Tibial nerve (tissue), 4 donors: ENCODE results near the gene PTPRC. TPM values are rescaled to one million over a fixed set of nuclear protein-coding genes. Genes with fewer than 3 reads are reported as not detected.
A peak's percentile ranks its signal among the peaks of the same experiment; 100 is the strongest.

Experiments
- DNase-seq, 2 donors: peaks; one replicate each; pipeline ENCODE4 v3.0.0-alpha.2; 2019; ENCODE audit warnings: low spot score in 2 of 2
- H3K27ac ChIP-seq, 4 donors: fragments of 200-600 bp; sonication (generic) in 3 of 4; one replicate each; pipeline ENCODE4 v1.5.1; 2017 to 2019; ENCODE audit warnings: mild to moderate bottlenecking in 1 of 4
- H3K27me3 ChIP-seq, 2 donors: fragments of 200-600 bp; sonication (generic) in 1 of 2; one replicate each; pipeline versions ENCODE4 v1.5.1 to v1.6.0; 2017 to 2019
- H3K36me3 ChIP-seq, 3 donors: fragments of 200-600 bp; sonication (generic); one replicate each; pipeline ENCODE4 v1.5.1; 2018 to 2019
- H3K4me1 ChIP-seq, 4 donors: fragments of 200-600 bp; sonication (generic) in 3 of 4; one replicate each; pipeline ENCODE4 v1.5.1; 2017 to 2019
- H3K4me3 ChIP-seq, 4 donors: fragments of 200-600 bp; sonication (generic) in 3 of 4; one replicate each; pipeline ENCODE4 v1.5.1; 2017 to 2019; ENCODE audit warnings: mild to moderate bottlenecking in 1 of 4, moderate library complexity in 1 of 4
- H3K9me3 ChIP-seq, 4 donors: fragments of 200-600 bp; sonication (generic) in 3 of 4; one replicate each; pipeline ENCODE4 v1.5.1; 2017 to 2019
- EP300 ChIP-seq, 2 donors: sonication (generic); formaldehyde crosslinking; IDR thresholded peaks; one replicate each; pipeline ENCODE4 v1.6.1; 2017; ENCODE audit warnings: antibody characterized with exemption in 2 of 2, mild to moderate bottlenecking in 1 of 2
- POLR2A ChIP-seq, 2 donors: fragments of 450-650 bp; IDR thresholded peaks; one replicate each; pipeline ENCODE4 v1.6.1; 2017; ENCODE audit warnings: antibody characterized with exemption in 2 of 2, mild to moderate bottlenecking in 2 of 2, moderate library complexity in 2 of 2
- WGBS, 2 donors: methylation state at CpG; one replicate each; pipeline ENCODE4 v1.1.5; 2018; 5-methylcytosine and 5-hydroxymethylcytosine counted together
- total RNA-seq, 4 donors: library from RNA; depleted of rRNA; stranded (reverse); fragments of >200 nt; gene quantifications; one replicate each; pipeline ENCODE4 v1.1.0, GENCODE V29; 2016
- TF ChIP-seq, protein P1 (sequence below), 5 experiments: fragments of 200-600 bp in 3 of 5; fragments of 450-650 bp in 2 of 5; sonication (generic) in 3 of 5; IDR thresholded peaks; one replicate each; pipeline ENCODE4 v1.5.1; 2016 to 2019; ENCODE audit warnings: antibody characterized with exemption in 5 of 5, mild to moderate bottlenecking in 3 of 5, moderate library complexity in 2 of 5

The PTPRC gene
- total RNA-seq, 4 donors from 2014 or later, result 10.3 to 16.5 (median 13.6) TPM

DNA sequence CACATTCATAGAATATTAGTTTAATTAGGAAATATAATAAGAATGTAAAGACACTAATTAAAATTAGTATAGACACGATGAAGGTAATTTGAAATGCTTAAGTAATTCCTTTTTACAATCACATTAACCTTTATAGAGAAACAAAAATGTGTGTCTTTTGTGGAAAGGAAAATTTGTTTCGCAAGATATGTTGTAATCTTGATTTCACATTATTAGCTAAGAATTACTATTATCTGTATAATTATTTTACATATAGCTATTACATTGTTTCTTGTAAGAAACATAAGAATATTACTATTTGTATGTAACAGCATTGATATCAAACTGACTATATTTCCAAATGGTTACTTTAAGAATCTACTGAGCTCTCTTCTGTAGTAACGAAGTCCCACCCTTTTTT, 111.2 kb downstream of the PTPRC start:
- H3K4me3 ChIP-seq, result no peak overlapping the region
- H3K27me3 ChIP-seq, result no peaks in the 10 kb centered on the region
- H3K9me3 ChIP-seq, result no peaks in the 10 kb centered on the region
- H3K27ac ChIP-seq, result no peak overlapping the region
- DNase-seq, result no peak
- H3K36me3 ChIP-seq, result no peaks in the 10 kb centered on the region
- H3K4me1 ChIP-seq, result no peaks in the 10 kb centered on the region
- TF ChIP-seq EP300 (IDR thresholded peaks at IDR 0.05) (no peak), POLR2A (IDR thresholded peaks at IDR 0.05) (no peak)
- TF ChIP-seq, protein P1, sequence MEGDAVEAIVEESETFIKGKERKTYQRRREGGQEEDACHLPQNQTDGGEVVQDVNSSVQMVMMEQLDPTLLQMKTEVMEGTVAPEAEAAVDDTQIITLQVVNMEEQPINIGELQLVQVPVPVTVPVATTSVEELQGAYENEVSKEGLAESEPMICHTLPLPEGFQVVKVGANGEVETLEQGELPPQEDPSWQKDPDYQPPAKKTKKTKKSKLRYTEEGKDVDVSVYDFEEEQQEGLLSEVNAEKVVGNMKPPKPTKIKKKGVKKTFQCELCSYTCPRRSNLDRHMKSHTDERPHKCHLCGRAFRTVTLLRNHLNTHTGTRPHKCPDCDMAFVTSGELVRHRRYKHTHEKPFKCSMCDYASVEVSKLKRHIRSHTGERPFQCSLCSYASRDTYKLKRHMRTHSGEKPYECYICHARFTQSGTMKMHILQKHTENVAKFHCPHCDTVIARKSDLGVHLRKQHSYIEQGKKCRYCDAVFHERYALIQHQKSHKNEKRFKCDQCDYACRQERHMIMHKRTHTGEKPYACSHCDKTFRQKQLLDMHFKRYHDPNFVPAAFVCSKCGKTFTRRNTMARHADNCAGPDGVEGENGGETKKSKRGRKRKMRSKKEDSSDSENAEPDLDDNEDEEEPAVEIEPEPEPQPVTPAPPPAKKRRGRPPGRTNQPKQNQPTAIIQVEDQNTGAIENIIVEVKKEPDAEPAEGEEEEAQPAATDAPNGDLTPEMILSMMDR (IDR thresholded peaks at IDR 0.05), result no peak
- WGBS, 2 donors, result 81 to 84% methylated on average over 3 of the region's 3 CpGs

DNA sequence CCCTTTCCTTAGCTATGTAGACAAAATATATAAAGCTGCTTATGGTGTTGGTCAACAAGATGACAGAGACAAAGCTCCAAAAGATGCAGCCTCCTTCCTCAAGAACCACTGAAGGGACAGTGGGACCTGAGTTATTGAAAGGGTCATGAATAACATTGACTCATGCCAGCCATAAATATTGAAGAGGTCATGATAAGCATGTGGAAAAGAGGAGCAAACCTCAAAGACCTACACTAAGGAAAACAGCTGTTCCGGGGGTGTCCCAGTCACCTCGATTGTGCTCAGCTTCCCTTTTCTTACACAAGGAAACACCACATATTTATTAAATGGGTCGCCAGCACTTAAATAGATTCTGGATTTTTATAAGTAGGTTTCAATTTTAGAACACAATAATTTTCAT, 112.9 kb downstream of the PTPRC start:
- Histone ChIP-seq H3K27me3 (no peaks in the 10 kb centered on the region), H3K27ac (no peak overlapping the region), H3K36me3 (no peaks in the 10 kb centered on the region), H3K9me3 (no peaks in the 10 kb centered on the region), H3K4me1 (no peaks in the 10 kb centered on the region), H3K4me3 (no peak overlapping the region)
- 75 to 76% methylated on average over 3 of the region's 3 CpGs for WGBS, 2 donors
- TF ChIP-seq EP300 (IDR thresholded peaks at IDR 0.05) (no peak), POLR2A (IDR thresholded peaks at IDR 0.05) (no peak)
- TF ChIP-seq, protein P1 (IDR thresholded peaks at IDR 0.05), result no peak
- no peak for DNase-seq

DNA sequence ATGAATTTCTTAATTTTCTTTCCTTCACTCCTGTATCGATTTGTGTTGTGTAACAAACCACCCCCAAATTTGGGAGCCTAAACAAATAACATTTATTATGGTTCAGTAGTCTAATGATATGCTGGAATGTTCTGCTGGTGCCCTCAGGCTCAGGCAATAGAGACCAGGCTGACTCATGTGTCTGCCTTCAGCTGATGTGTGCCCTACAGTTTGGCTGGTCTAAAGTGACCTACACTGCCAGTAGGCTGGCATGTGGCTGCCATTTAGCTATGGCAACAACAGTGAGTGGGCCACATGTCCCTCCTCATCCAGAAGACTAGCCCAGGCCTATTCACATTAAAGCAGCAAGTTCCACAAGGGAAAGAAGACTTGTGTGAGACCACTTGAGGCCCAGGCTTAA, 115.8 kb downstream of the PTPRC start:
- Histone ChIP-seq H3K36me3 (no peaks in the 10 kb centered on the region), H3K4me1 (no peaks in the 10 kb centered on the region), H3K9me3 (no peaks in the 10 kb centered on the region), H3K27me3 (no peaks in the 10 kb centered on the region), H3K4me3 (no peak overlapping the region), H3K27ac (no peak overlapping the region)
- 50 to 58% methylated on average over 1 of the region's 1 CpG for WGBS, 2 donors
- TF ChIP-seq, protein P1 (IDR thresholded peaks at IDR 0.05), result no peak
- TF ChIP-seq POLR2A (IDR thresholded peaks at IDR 0.05), result no peak
- TF ChIP-seq EP300 (IDR thresholded peaks at IDR 0.05), result no peak
- no peak for DNase-seq

DNA sequence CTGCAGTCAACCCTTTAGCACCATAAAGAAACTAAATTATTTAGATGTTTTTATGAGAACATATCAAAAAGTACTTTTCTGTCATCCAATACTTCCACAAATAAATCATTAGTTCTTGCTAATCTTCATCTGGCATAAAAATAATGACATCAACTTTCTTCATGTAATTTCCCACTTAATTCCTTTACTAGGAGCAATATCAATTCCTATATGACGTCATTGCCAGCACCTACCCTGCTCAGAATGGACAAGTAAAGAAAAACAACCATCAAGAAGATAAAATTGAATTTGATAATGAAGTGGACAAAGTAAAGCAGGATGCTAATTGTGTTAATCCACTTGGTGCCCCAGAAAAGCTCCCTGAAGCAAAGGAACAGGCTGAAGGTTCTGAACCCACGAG, 116.9 kb downstream of the PTPRC start:
- WGBS, 2 donors, result 70 to 74% methylated on average over 2 of the region's 2 CpGs
- Histone ChIP-seq H3K4me1 (no peaks in the 10 kb centered on the region), H3K4me3 (no peak overlapping the region), H3K27me3 (no peaks in the 10 kb centered on the region), H3K36me3 (no peaks in the 10 kb centered on the region), H3K9me3 (no peaks in the 10 kb centered on the region), H3K27ac (no peak overlapping the region)
- no peak for TF ChIP-seq POLR2A (IDR thresholded peaks at IDR 0.05)
- TF ChIP-seq EP300 (IDR thresholded peaks at IDR 0.05), result no peak
- TF ChIP-seq, protein P1 (IDR thresholded peaks at IDR 0.05), result no peak
- DNase-seq, result no peak

DNA sequence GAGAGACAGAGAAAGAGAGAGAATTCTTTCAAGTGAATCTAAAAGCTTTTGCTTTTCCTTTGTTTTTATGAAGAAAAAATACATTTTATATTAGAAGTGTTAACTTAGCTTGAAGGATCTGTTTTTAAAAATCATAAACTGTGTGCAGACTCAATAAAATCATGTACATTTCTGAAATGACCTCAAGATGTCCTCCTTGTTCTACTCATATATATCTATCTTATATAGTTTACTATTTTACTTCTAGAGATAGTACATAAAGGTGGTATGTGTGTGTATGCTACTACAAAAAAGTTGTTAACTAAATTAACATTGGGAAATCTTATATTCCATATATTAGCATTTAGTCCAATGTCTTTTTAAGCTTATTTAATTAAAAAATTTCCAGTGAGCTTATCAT, 117.6 kb downstream of the PTPRC start:
- Histone ChIP-seq H3K4me1 (no peaks in the 10 kb centered on the region), H3K9me3 (no peaks in the 10 kb centered on the region), H3K27me3 (no peaks in the 10 kb centered on the region), H3K4me3 (no peak overlapping the region), H3K36me3 (no peaks in the 10 kb centered on the region), H3K27ac (no peak overlapping the region)
- DNase-seq, result no peak
- TF ChIP-seq POLR2A (IDR thresholded peaks at IDR 0.05) (no peak), EP300 (IDR thresholded peaks at IDR 0.05) (no peak)
- TF ChIP-seq, protein P1 (IDR thresholded peaks at IDR 0.05), result peak in 1 of 5 experiments; percentile 12
